ENCODE measurements around the gene SLC25A45.

SLC25A45 gene

GRCh38 chr11:65329478-65329877, 53.0 kb downstream of the SLC25A45 start:
- H3K27ac ChIP-seq (replicated peaks) = peak overlapping the region; percentile 4; the same call in 1 of the 2 replicates
- TF ChIP-seq SPI1 (IDR thresholded peaks at IDR 0.05; ENCODE audit: borderline replicate concordance, low read depth) (peak; percentile 41; the same call in 1 of the 2 replicates), POLR2AphosphoS5 (IDR thresholded peaks at IDR 0.05; ENCODE audit: low read depth) (no peak)
- no peak overlapping the region for H3K4me3 ChIP-seq (replicated peaks; ENCODE audit: insufficient read depth, low read length)
- no peaks in the 10 kb centered on the region for H3K27me3 ChIP-seq (ENCODE audit: insufficient read depth, poor library complexity, severe bottlenecking)
- no peak for DNase-seq (ENCODE audit: low read depth in 1 of 2, low spot score in 1 of 2)

GRCh38 chr11:65327021-65327420, 55.4 kb downstream of the SLC25A45 start:
- Histone ChIP-seq H3K27me3 (ENCODE audit: insufficient read depth, poor library complexity, severe bottlenecking) (no peaks in the 10 kb centered on the region), H3K27ac (replicated peaks) (no peak overlapping the region), H3K4me3 (replicated peaks; ENCODE audit: insufficient read depth, low read length) (no peak overlapping the region)
- no peak for DNase-seq (ENCODE audit: low read depth in 1 of 2, low spot score in 1 of 2)
- TF ChIP-seq REST (IDR thresholded peaks at IDR 0.05; ENCODE audit: insufficient replicate concordance, low read depth) (no peak), SPI1 (IDR thresholded peaks at IDR 0.05; ENCODE audit: borderline replicate concordance, low read depth) (no peak), GABPA (IDR thresholded peaks at IDR 0.05; ENCODE audit: low read depth) (no peak), CTCF (IDR thresholded peaks at IDR 0.05; ENCODE audit: insufficient read depth, low read length) (no peak), POLR2AphosphoS5 (IDR thresholded peaks at IDR 0.05; ENCODE audit: low read depth) (no peak)

GRCh38 chr11:65325435-65325834, 57.0 kb downstream of the SLC25A45 start:
- Histone ChIP-seq H3K27me3 (ENCODE audit: insufficient read depth, poor library complexity, severe bottlenecking) (no peaks in the 10 kb centered on the region), H3K4me3 (replicated peaks; ENCODE audit: insufficient read depth, low read length) (no peak overlapping the region), H3K27ac (replicated peaks) (no peak overlapping the region)
- no peak for DNase-seq (ENCODE audit: low read depth in 1 of 2, low spot score in 1 of 2)
- no peak for TF ChIP-seq POLR2AphosphoS5 (IDR thresholded peaks at IDR 0.05; ENCODE audit: low read depth)
- TF ChIP-seq GABPA (IDR thresholded peaks at IDR 0.05; ENCODE audit: low read depth) = no peak
